OCI-LY7 (cell line): ENCODE measurements around the gene OR10J4.

ENCODE experiments used
- CTCF ChIP-seq: fragments of 200-600 bp; sonication (generic); conservative IDR thresholded peaks from 2 replicates; pipeline ENCODE4 v1.5.1; 2014; ENCODE audit warnings: mild to moderate bottlenecking, antibody characterized with exemption, low read length, moderate library complexity, mixed read lengths
- EZH2phosphoT487 ChIP-seq: fragments of 200-600 bp; sonication (generic); IDR thresholded peaks from 2 replicates; pipeline ENCODE4 v1.6.1; 2018; ENCODE audit warnings: low read depth, borderline replicate concordance, mild to moderate bottlenecking, mixed run types, antibody characterized with exemption, low read length, moderate library complexity, mixed read lengths

GRCh38 chr1:159430985-159431384 lies 1.0 kb upstream of the OR10J4 start:
- TF ChIP-seq EZH2phosphoT487 (no peak), CTCF (no peak)
